GM12878 (cell line): Measurements from ENCODE around the gene IL32. TPM values are rescaled to one million over a fixed set of nuclear protein-coding genes. Genes with fewer than 3 reads are reported as not detected.

Source experiments
- ATAC-seq: fragments of 200-7000 bp; cut with Tn5 transposase; 3 replicates; pipeline ENCODE4 v1.9.1; 2020; ENCODE audit warnings: mild to moderate bottlenecking, moderate library complexity
- BruUV-seq: library from RNA; stranded (reverse); fragments of 400-500 nt; replicated peaks from 2 replicates; lab custom pipeline; 2021; lab: Mats Ljungman, UMichigan
- CTCF ChIA-PET: fragments of 300-600 bp; sonication (Branson Sonifier 250); formaldehyde crosslinking; extraction: SDS; loops from one replicate; lab custom pipeline; 2021; ENCODE audit warnings: inconsistent platforms; lab: Yijun Ruan, JAX
- POLR2A ChIA-PET: fragments of 350-600 bp; formaldehyde crosslinking; extraction: SDS; loops from one replicate; lab custom pipeline; 2021; ENCODE audit warnings: inconsistent platforms; lab: Charles Lee
- RAD21 ChIA-PET: fragments of 300-600 bp; sonication (Branson Sonifier 250); formaldehyde crosslinking; loops from one replicate; lab custom pipeline; 2023; ENCODE audit warnings: antibody characterized with exemption; ENCODE audit not compliant: unreplicated experiment; lab: Charles Lee
- SMC1A ChIA-PET: fragments of 300-600 bp; sonication (Branson Sonifier 250); formaldehyde crosslinking; loops from one replicate; lab custom pipeline; 2023; ENCODE audit not compliant: unreplicated experiment, uncharacterized antibody; lab: Charles Lee
- DNase-seq: peaks from one replicate; pipeline ENCODE4 v3.0.0-alpha.2; 2011; ENCODE audit warnings: low read depth, low spot score
- FAIRE-seq: peaks from 3 replicates; lab custom pipeline; 2011; peaks lifted over from hg19 to GRCh38; lab: Jason Lieb, UNC
- H2AFZ ChIP-seq: 2 replicates; pipeline ENCODE4 v1.6.0; 2011; ENCODE audit warnings: low read depth, low read length, control low read depth; ENCODE audit not compliant: control insufficient read depth
- H3K27ac ChIP-seq: 2 replicates; pipeline ENCODE4 v1.5.1; 2011; ENCODE audit warnings: control low read depth; ENCODE audit not compliant: control insufficient read depth, insufficient read depth
- H3K27me3 ChIP-seq, 2 experiments: replicated peaks in 1 of 2; 2 replicates each; pipeline versions ENCODE4 v1.6.0 to v1.6.1; 2011; ENCODE audit warnings: low read length in 1 of 2; ENCODE audit not compliant: control insufficient read depth in 2 of 2, insufficient read depth in 2 of 2
- H3K36me3 ChIP-seq, 2 experiments: 2 replicates each; pipeline ENCODE4 v1.5.1; 2011; ENCODE audit warnings: low read length in 1 of 2; ENCODE audit not compliant: control insufficient read depth in 2 of 2, insufficient read depth in 2 of 2
- H3K4me1 ChIP-seq: 2 replicates; pipeline ENCODE4 v1.6.1; 2011; ENCODE audit warnings: mild to moderate bottlenecking, low read length, moderate library complexity, mixed read lengths; ENCODE audit not compliant: control insufficient read depth, insufficient read depth
- H3K4me2 ChIP-seq: 2 replicates; pipeline ENCODE4 v1.6.0; 2011; ENCODE audit warnings: control low read depth; ENCODE audit not compliant: control insufficient read depth, insufficient read depth
- H3K4me3 ChIP-seq: fragments of 200-600 bp; sonication (generic); 2 replicates; pipeline ENCODE4 v1.5.1; 2016
- H3K79me2 ChIP-seq: 2 replicates; pipeline ENCODE4 v1.6.0; 2011; ENCODE audit warnings: low read length; ENCODE audit not compliant: control insufficient read depth, insufficient read depth
- H3K9ac ChIP-seq: 2 replicates; pipeline ENCODE4 v1.8.0; 2011; ENCODE audit warnings: low read length, control low read depth, mixed read lengths; ENCODE audit not compliant: control insufficient read depth, insufficient read depth
- H3K9me3 ChIP-seq: replicated peaks from 3 replicates; pipeline ENCODE4 v1.5.1; 2011; ENCODE audit warnings: mild to moderate bottlenecking, low read length; ENCODE audit not compliant: control insufficient read depth, insufficient read depth
- H4K20me1 ChIP-seq: 2 replicates; pipeline ENCODE4 v1.6.0; 2011; ENCODE audit not compliant: control insufficient read depth, insufficient read depth
- ASH2L ChIP-seq: fragments of 300-600, 200-600 bp; sonication (generic); IDR thresholded peaks from 2 replicates; pipeline ENCODE4 v1.6.1; 2017; ENCODE audit warnings: low read depth, mild to moderate bottlenecking, borderline replicate concordance
- ATF7 ChIP-seq: fragments of 450-650 bp; IDR thresholded peaks from 2 replicates; pipeline ENCODE4 v1.6.1; 2016; ENCODE audit warnings: low read depth, mild to moderate bottlenecking
- CBFB ChIP-seq: IDR thresholded peaks from 2 replicates; pipeline ENCODE4 v1.6.1; 2016; ENCODE audit warnings: antibody characterized with exemption, low read depth
- MTA3 ChIP-seq: IDR thresholded peaks from 2 replicates; pipeline ENCODE4 v1.6.1; 2012; ENCODE audit warnings: low read length, inconsistent platforms, borderline replicate concordance
- SIN3A ChIP-seq: IDR thresholded peaks from 2 replicates; pipeline ENCODE4 v1.6.1; 2012; ENCODE audit warnings: low read depth, low read length, improper control_type of control experiment
- SMC3 ChIP-seq: IDR thresholded peaks from 2 replicates; pipeline ENCODE4 v1.6.1; 2011; ENCODE audit warnings: low read length, improper control_type of control experiment, borderline replicate concordance
- SREBF2 ChIP-seq: IDR thresholded peaks from 2 replicates; pipeline ENCODE4 v1.6.1; 2012; ENCODE audit warnings: mild to moderate bottlenecking, low read length
- whole genome bisulfite sequencing: methylation state at CpG from one replicate; pipeline ENCODE4 v1.1.6; 2016; ENCODE audit warnings: low lambda C conversion rate; ENCODE audit not compliant: insufficient replicate concordance, insufficient coverage; ENCODE audit errors: missing lambda C conversion rate; 5-methylcytosine and 5-hydroxymethylcytosine counted together
- in situ Hi-C: fragments of 300-500 bp; cut with MboI; formaldehyde crosslinking; loops from 9 replicates; pipeline ENCODE4 v1.14.3; 2018; ENCODE audit warnings: mixed read lengths
- intact Hi-C: fragments of 100-400 bp; cut with micrococcal nuclease; formaldehyde crosslinking; loops from one replicate; pipeline ENCODE4 v1.14.2; 2022; ENCODE audit not compliant: unreplicated experiment
- polyA plus RNA-seq, 11 experiments: library from polyadenylated mRNA; depleted of rRNA in 4 of 11; unstranded in 6 of 11; stranded (reverse) in 5 of 11; fragments of >200 nt; fragmentation: Nextera tagmentation in 4 of 11; fragmentation: Illumina TruSeq in 1 of 11; extraction: Ambion mirVana in 4 of 11; extraction: Trizol in 1 of 11; gene quantifications; 1 replicate in 1 of 11; 2 replicates in 10 of 11; pipeline versions ENCODE4 v1.2.1 to v1.2.3, GENCODE V29; 2011 to 2016; ENCODE audit warnings: inconsistent platforms in 2 of 11, missing spikeins in 2 of 11, low read depth in 1 of 11
- total RNA-seq, 4 experiments: library from RNA; depleted of rRNA in 3 of 4; stranded (reverse); fragments of >200 nt in 3 of 4; fragmentation: Illumina TruSeq in 1 of 4; extraction: Trizol in 1 of 4; gene quantifications; 2 replicates each; pipeline versions ENCODE4 v1.2.1 to v1.2.3, GENCODE V29; 2013 to 2021
- TF ChIP-seq, protein P1 (sequence below): fragments of 450-650 bp; formaldehyde crosslinking; IDR thresholded peaks from 2 replicates; pipeline ENCODE4 v1.4.0; 2020; ENCODE audit warnings: mild to moderate bottlenecking, moderate library complexity
- TF ChIP-seq, protein P2 (sequence below): IDR thresholded peaks from 2 replicates; pipeline ENCODE4 v1.6.1; 2012; ENCODE audit warnings: low read depth, low read length, improper control_type of control experiment
- TF ChIP-seq, protein P3 (sequence below): fragments of 150-350 bp; IDR thresholded peaks from 2 replicates; pipeline ENCODE4 v1.6.1; 2014; ENCODE audit warnings: mild to moderate bottlenecking, low read depth, low read length
- TF ChIP-seq, protein P4 (sequence below): fragments of 450-650 bp; IDR thresholded peaks from 2 replicates; pipeline ENCODE4 v1.6.1; 2017; ENCODE audit warnings: mild to moderate bottlenecking, low read depth, inconsistent platforms; ENCODE audit not compliant: poor library complexity, severe bottlenecking
- TF ChIP-seq, protein P5 (sequence below): IDR thresholded peaks from 2 replicates; pipeline ENCODE4 v1.6.1; 2012; ENCODE audit warnings: low read depth, low read length, improper control_type of control experiment

The IL32 gene
- total and polyA plus RNA-seq, 10 of the 15 experiments (the other 5 are each of a cell fraction or from before 2014, with no cell fraction given), result 27.0 to 122 (median 55.8) TPM

DNA sequence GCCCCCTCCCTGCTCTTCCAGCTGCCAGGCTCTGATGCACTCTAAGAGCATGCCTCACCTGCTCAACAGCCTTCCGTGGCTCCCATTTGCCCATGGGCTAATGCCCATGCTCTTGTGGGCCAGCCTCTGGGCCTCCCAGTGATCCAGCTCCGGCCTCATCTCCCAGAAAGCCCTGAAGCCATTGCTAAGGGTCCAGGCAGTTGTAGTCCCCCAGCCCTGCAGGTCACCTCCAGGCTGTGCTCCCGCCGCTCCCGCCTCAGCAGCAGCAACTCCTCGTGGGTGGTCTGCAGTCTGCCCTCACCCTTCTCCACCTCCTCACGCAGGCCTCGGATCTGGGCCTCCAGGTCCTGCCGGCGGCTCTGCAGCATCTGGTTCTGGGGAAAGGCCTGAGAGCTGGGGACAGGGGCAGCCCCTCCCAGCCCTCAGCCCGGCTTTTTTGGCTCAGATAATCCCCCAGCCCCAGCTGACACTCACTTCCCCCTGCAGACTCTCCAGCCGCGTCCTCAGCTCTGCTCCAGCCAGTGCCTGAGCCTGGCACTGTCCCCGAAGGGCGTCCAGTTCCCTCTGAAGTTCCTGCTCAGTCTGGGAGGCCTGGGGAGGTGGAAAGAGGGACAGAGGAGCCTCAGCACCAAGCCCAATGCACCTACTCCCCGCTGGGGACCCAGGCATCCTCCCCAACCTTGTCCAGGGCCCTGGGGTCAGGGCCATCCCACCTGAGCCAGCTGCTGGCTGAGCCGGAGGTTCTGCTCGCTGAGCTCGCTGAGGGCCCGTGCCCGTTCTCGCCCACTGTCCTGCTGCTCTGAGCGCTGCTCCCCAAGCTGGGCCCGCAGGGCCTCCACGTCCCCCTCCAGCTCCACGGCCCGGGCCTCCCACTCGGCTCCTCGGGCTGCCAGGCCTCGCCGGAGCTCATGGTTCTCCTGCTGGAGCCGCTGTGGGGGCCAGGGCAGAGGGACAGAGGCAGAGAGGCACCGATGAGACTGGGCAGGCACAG, 34.9 kb upstream of the IL32 start:
- CTCF ChIA-PET, result interaction anchor here (0.6 to 18.2 kb wide), 19 partner anchors 9 to 163 kb away, joined by 3 to 421 read pairs (median 6); partner anchors contain the start of gene ZNF213
- SMC1A ChIA-PET, result interaction anchor here (1.0 to 10.1 kb wide), 6 partner anchors 25 to 101 kb away, joined by 3 to 91 read pairs (median 3); no protein-coding TSS in a partner anchor
- Histone ChIP-seq H3K4me1 (peaks cover 6% of the 10 kb centered on the region), H3K4me3 (no peak overlapping the region), H3K27ac (no peak overlapping the region), H3K79me2 (no peaks in the 10 kb centered on the region), H3K4me2 (no peak overlapping the region), H4K20me1 (0 out of 2 replicates have a peak, but pooled peaks cover 3% of the 10 kb centered on the region), H3K36me3 (peaks cover 4 to 7% of the 10 kb centered on the region in 2 experiments; a peak in 3 of 4 replicates), H3K27me3 (peaks cover 8 to 11% of the 10 kb centered on the region in 2 experiments), H3K9ac (no peak overlapping the region), H3K9me3 (no peaks in the 10 kb centered on the region), H2AFZ (no peak overlapping the region)
- no peak for FAIRE-seq
- no TSS peak for BruUV-seq
- 45% methylated on average over 32 of the region's 33 CpGs for WGBS
- intact Hi-C loops, result loop anchor here (1.0 kb wide), 1 partner anchor 99 kb away; no protein-coding TSS in a partner anchor
- POLR2A ChIA-PET, result interaction anchor here (1.6 kb wide), 1 partner anchor 12 kb away, joined by 5 read pairs; no protein-coding TSS in a partner anchor
- DNase-seq, result no peak
- ATAC-seq, result no peak
- RAD21 ChIA-PET, result interaction anchor here (1.3 to 6.5 kb wide), 8 partner anchors 12 to 137 kb away, joined by 3 to 94 read pairs (median 6); no protein-coding TSS in a partner anchor
- in situ Hi-C loops, result no loop called here
- TF ChIP-seq MTA3 (no peak), SREBF2 (no peak), SIN3A (no peak), ATF7 (no peak), CBFB (no peak), SMC3 (no peak), ASH2L (no peak)
- TF ChIP-seq, protein P1, sequence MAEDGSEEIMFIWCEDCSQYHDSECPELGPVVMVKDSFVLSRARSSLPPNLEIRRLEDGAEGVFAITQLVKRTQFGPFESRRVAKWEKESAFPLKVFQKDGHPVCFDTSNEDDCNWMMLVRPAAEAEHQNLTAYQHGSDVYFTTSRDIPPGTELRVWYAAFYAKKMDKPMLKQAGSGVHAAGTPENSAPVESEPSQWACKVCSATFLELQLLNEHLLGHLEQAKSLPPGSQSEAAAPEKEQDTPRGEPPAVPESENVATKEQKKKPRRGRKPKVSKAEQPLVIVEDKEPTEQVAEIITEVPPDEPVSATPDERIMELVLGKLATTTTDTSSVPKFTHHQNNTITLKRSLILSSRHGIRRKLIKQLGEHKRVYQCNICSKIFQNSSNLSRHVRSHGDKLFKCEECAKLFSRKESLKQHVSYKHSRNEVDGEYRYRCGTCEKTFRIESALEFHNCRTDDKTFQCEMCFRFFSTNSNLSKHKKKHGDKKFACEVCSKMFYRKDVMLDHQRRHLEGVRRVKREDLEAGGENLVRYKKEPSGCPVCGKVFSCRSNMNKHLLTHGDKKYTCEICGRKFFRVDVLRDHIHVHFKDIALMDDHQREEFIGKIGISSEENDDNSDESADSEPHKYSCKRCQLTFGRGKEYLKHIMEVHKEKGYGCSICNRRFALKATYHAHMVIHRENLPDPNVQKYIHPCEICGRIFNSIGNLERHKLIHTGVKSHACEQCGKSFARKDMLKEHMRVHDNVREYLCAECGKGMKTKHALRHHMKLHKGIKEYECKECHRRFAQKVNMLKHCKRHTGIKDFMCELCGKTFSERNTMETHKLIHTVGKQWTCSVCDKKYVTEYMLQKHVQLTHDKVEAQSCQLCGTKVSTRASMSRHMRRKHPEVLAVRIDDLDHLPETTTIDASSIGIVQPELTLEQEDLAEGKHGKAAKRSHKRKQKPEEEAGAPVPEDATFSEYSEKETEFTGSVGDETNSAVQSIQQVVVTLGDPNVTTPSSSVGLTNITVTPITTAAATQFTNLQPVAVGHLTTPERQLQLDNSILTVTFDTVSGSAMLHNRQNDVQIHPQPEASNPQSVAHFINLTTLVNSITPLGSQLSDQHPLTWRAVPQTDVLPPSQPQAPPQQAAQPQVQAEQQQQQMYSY (CRISPR knock-in tag), result no peak
- TF ChIP-seq, protein P2, sequence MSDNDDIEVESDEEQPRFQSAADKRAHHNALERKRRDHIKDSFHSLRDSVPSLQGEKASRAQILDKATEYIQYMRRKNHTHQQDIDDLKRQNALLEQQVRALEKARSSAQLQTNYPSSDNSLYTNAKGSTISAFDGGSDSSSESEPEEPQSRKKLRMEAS, result no peak
- TF ChIP-seq, protein P3, sequence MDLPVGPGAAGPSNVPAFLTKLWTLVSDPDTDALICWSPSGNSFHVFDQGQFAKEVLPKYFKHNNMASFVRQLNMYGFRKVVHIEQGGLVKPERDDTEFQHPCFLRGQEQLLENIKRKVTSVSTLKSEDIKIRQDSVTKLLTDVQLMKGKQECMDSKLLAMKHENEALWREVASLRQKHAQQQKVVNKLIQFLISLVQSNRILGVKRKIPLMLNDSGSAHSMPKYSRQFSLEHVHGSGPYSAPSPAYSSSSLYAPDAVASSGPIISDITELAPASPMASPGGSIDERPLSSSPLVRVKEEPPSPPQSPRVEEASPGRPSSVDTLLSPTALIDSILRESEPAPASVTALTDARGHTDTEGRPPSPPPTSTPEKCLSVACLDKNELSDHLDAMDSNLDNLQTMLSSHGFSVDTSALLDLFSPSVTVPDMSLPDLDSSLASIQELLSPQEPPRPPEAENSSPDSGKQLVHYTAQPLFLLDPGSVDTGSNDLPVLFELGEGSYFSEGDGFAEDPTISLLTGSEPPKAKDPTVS, result no peak
- TF ChIP-seq, protein P4, sequence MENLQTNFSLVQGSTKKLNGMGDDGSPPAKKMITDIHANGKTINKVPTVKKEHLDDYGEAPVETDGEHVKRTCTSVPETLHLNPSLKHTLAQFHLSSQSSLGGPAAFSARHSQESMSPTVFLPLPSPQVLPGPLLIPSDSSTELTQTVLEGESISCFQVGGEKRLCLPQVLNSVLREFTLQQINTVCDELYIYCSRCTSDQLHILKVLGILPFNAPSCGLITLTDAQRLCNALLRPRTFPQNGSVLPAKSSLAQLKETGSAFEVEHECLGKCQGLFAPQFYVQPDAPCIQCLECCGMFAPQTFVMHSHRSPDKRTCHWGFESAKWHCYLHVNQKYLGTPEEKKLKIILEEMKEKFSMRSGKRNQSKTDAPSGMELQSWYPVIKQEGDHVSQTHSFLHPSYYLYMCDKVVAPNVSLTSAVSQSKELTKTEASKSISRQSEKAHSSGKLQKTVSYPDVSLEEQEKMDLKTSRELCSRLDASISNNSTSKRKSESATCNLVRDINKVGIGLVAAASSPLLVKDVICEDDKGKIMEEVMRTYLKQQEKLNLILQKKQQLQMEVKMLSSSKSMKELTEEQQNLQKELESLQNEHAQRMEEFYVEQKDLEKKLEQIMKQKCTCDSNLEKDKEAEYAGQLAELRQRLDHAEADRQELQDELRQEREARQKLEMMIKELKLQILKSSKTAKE, result no peak
- TF ChIP-seq, protein P5, sequence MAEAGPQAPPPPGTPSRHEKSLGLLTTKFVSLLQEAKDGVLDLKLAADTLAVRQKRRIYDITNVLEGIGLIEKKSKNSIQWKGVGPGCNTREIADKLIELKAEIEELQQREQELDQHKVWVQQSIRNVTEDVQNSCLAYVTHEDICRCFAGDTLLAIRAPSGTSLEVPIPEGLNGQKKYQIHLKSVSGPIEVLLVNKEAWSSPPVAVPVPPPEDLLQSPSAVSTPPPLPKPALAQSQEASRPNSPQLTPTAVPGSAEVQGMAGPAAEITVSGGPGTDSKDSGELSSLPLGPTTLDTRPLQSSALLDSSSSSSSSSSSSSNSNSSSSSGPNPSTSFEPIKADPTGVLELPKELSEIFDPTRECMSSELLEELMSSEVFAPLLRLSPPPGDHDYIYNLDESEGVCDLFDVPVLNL, result no peak
